ENCODE data around the gene KCNQ2. TPM values are rescaled to one million over a fixed set of nuclear protein-coding genes. Genes with fewer than 3 reads are reported as not detected.

Gene KCNQ2
- total and polyA plus RNA-seq, 12 donors, result 0.03 to 3.8 (median 1.4) TPM; not detected in 7

GRCh38 chr20:63414720-63415430, 57.6 kb downstream of the KCNQ2 start:
- H3K27me3 ChIP-seq, result peaks cover 12 to 97% (median 76%) of the 10 kb centered on the region in 7 donors
- no peak for ATAC-seq
- no peak for TF ChIP-seq CTCF (IDR thresholded peaks at IDR 0.05)
- no peaks in the 10 kb centered on the region for H3K36me3 ChIP-seq
- no peak overlapping the region for H3K4me3 ChIP-seq
- no peaks in the 10 kb centered on the region for H3K9me3 ChIP-seq
- WGBS, 2 donors, result 85 to 87% methylated on average over 30 to 42 of the region's 45 CpGs
- intact Hi-C loops (cut with DNase I), result no loop called here
- DNase-seq, result no peak
- no peak overlapping the region for H3K27ac ChIP-seq
- peaks cover 0 to 7% (median 0%) of the 10 kb centered on the region in 9 donors for H3K4me1 ChIP-seq

GRCh38 chr20:63413963-63414684, 58.3 kb downstream of the KCNQ2 start:
- Histone ChIP-seq H3K27ac (no peak overlapping the region), H3K4me1 (peaks cover 0 to 7% (median 0%) of the 10 kb centered on the region in 9 donors), H3K9me3 (no peaks in the 10 kb centered on the region), H3K27me3 (peaks cover 12 to 89% (median 69%) of the 10 kb centered on the region in 7 donors), H3K36me3 (no peaks in the 10 kb centered on the region), H3K4me3 (no peak overlapping the region)
- WGBS, 2 donors, result 81 to 84% methylated on average over 33 of the region's 33 CpGs
- ATAC-seq, result no peak
- no peak for DNase-seq
- no peak for TF ChIP-seq CTCF (IDR thresholded peaks at IDR 0.05)
- intact Hi-C loops (cut with DNase I), result no loop called here

GRCh38 chr20:63413323-63413722, 59.1 kb downstream of the KCNQ2 start:
- peaks cover 12 to 81% (median 61%) of the 10 kb centered on the region in 7 donors for H3K27me3 ChIP-seq
- peaks cover 0 to 7% (median 0%) of the 10 kb centered on the region in 9 donors for H3K4me1 ChIP-seq
- ATAC-seq (no peak), DNase-seq (no peak)
- H3K27ac ChIP-seq, result no peak overlapping the region
- no peaks in the 10 kb centered on the region for H3K9me3 ChIP-seq
- 82 to 84% methylated on average over 18 of the region's 18 CpGs for WGBS, 2 donors
- intact Hi-C loops (cut with DNase I), result no loop called here
- no peak overlapping the region for H3K4me3 ChIP-seq
- no peaks in the 10 kb centered on the region for H3K36me3 ChIP-seq
- no peak for TF ChIP-seq CTCF (IDR thresholded peaks at IDR 0.05)

GRCh38 chr20:63412889-63413288, 59.6 kb downstream of the KCNQ2 start:
- Histone ChIP-seq H3K9me3 (no peaks in the 10 kb centered on the region), H3K4me1 (peaks cover 0 to 7% (median 0%) of the 10 kb centered on the region in 9 donors), H3K27ac (no peak overlapping the region), H3K36me3 (no peaks in the 10 kb centered on the region), H3K4me3 (no peak overlapping the region), H3K27me3 (peaks cover 12 to 77% (median 57%) of the 10 kb centered on the region in 7 donors)
- 90 to 91% methylated on average over 8 of the region's 8 CpGs for WGBS, 2 donors
- DNase-seq (no peak), ATAC-seq (no peak)
- no peak for TF ChIP-seq CTCF (IDR thresholded peaks at IDR 0.05)
- intact Hi-C loops (cut with DNase I), result no loop called here

All from heart right ventricle (tissue), 16 donors.